HEK293 (cell line): Measurements from ENCODE around the gene DCLK1.
A peak's percentile ranks its signal among the peaks of the same experiment; 100 is the strongest.

ENCODE experiments used
- CTCF ChIA-PET: fragments of 350-600 bp; formaldehyde crosslinking; extraction: SDS; loops from one replicate; lab custom pipeline; 2021; ENCODE audit warnings: antibody characterized with exemption; lab: Yijun Ruan, JAX
- POLR2A ChIA-PET: fragments of 300-600 bp; formaldehyde crosslinking; extraction: SDS; loops from one replicate; lab custom pipeline; 2020; ENCODE audit warnings: antibody characterized with exemption, inconsistent platforms; lab: Yijun Ruan, JAX
- H3K27ac ChIP-seq: fragments of 200-500 bp; sonication (Bioruptor generic); 2 replicates; pipeline ENCODE4 v1.5.1; 2014; ENCODE audit warnings: low read depth, low read length, control low read depth, inconsistent platforms; ENCODE audit errors: extremely low read depth
- H3K36me3 ChIP-seq, 2 experiments: fragments of 200-500 bp in 1 of 2; sonication (Bioruptor generic) in 1 of 2; 1 replicate in 1 of 2; 2 replicates in 1 of 2; pipeline ENCODE4 v1.5.1; 2014 to 2017; ENCODE audit warnings: inconsistent platforms in 2 of 2, low read length in 2 of 2; ENCODE audit not compliant: control insufficient read depth in 2 of 2, insufficient read depth in 1 of 2
- H3K4me1 ChIP-seq: fragments of 200-500 bp; sonication (Bioruptor generic); 2 replicates; pipeline ENCODE4 v1.5.1; 2014; ENCODE audit warnings: mild to moderate bottlenecking, low read length, inconsistent platforms; ENCODE audit not compliant: control insufficient read depth, insufficient read depth
- H3K4me3 ChIP-seq: 2 replicates; pipeline ENCODE4 v1.5.1; 2011; ENCODE audit warnings: low read depth, mild to moderate bottlenecking, control low read depth, low read length, moderate library complexity
- H3K9me3 ChIP-seq: fragments of 200-500 bp; sonication (Bioruptor generic); 2 replicates; pipeline ENCODE4 v1.5.1; 2014; ENCODE audit warnings: low read depth, low read length, inconsistent platforms; ENCODE audit not compliant: control insufficient read depth, insufficient read depth
- KLF8 ChIP-seq: fragments of 450-650 bp; formaldehyde crosslinking; IDR thresholded peaks from 2 replicates; pipeline ENCODE4 v1.5.1; 2016; ENCODE audit warnings: missing biosample characterization, missing genetic modification characterization
- MZF1 ChIP-seq: fragments of 450-650 bp; formaldehyde crosslinking; IDR thresholded peaks from 2 replicates; pipeline ENCODE4 v1.5.1; 2017; ENCODE audit warnings: missing biosample characterization, missing genetic modification characterization, borderline replicate concordance
- OVOL3 ChIP-seq: fragments of 450-650 bp; formaldehyde crosslinking; IDR thresholded peaks from 2 replicates; pipeline ENCODE4 v1.5.1; 2016; ENCODE audit warnings: missing biosample characterization, missing genetic modification characterization
- SALL2 ChIP-seq: fragments of 450-650 bp; formaldehyde crosslinking; IDR thresholded peaks from 2 replicates; pipeline ENCODE4 v1.5.0; 2017; ENCODE audit warnings: missing biosample characterization, mild to moderate bottlenecking, missing genetic modification characterization, borderline replicate concordance
- SCRT1 ChIP-seq: fragments of 450-650 bp; formaldehyde crosslinking; IDR thresholded peaks from 2 replicates; pipeline ENCODE4 v1.5.1; 2016; ENCODE audit warnings: missing biosample characterization, missing genetic modification characterization, borderline replicate concordance
- WT1 ChIP-seq: fragments of 450-650 bp; formaldehyde crosslinking; IDR thresholded peaks from 2 replicates; pipeline ENCODE4 v1.5.1; 2016; ENCODE audit warnings: missing biosample characterization, missing genetic modification characterization
- YY2 ChIP-seq: fragments of 450-650 bp; formaldehyde crosslinking; IDR thresholded peaks from 2 replicates; pipeline ENCODE4 v1.5.1; 2016; ENCODE audit warnings: missing biosample characterization, missing genetic modification characterization
- ZBTB1 ChIP-seq: fragments of 450-650 bp; formaldehyde crosslinking; IDR thresholded peaks from 2 replicates; pipeline ENCODE4 v1.5.1; 2016; ENCODE audit warnings: missing biosample characterization, missing genetic modification characterization
- ZBTB21 ChIP-seq: fragments of 450-650 bp; formaldehyde crosslinking; IDR thresholded peaks from 2 replicates; pipeline ENCODE4 v1.5.1; 2017; ENCODE audit warnings: missing biosample characterization, missing genetic modification characterization
- ZBTB7A ChIP-seq: fragments of 450-650 bp; formaldehyde crosslinking; IDR thresholded peaks from 2 replicates; pipeline ENCODE4 v1.5.1; 2016; ENCODE audit warnings: low read depth, missing biosample characterization, missing genetic modification characterization
- ZNF10 ChIP-seq: fragments of 450-650 bp; formaldehyde crosslinking; IDR thresholded peaks from 2 replicates; pipeline ENCODE4 v1.5.1; 2017; ENCODE audit warnings: missing biosample characterization, missing genetic modification characterization
- ZNF121 ChIP-seq: fragments of 450-650 bp; formaldehyde crosslinking; IDR thresholded peaks from 2 replicates; pipeline ENCODE4 v1.5.1; 2016; ENCODE audit warnings: missing biosample characterization, missing genetic modification characterization
- ZNF214 ChIP-seq: fragments of 450-650 bp; formaldehyde crosslinking; IDR thresholded peaks from 2 replicates; pipeline ENCODE4 v1.5.1; 2017; ENCODE audit warnings: missing biosample characterization, mild to moderate bottlenecking, missing genetic modification characterization, borderline replicate concordance
- ZNF266 ChIP-seq: fragments of 450-650 bp; formaldehyde crosslinking; IDR thresholded peaks from 2 replicates; pipeline ENCODE4 v1.5.1; 2016; ENCODE audit warnings: missing biosample characterization, missing genetic modification characterization, low read depth
- ZNF324 ChIP-seq: fragments of 450-650 bp; formaldehyde crosslinking; IDR thresholded peaks from 2 replicates; pipeline ENCODE4 v1.5.1; 2016; ENCODE audit warnings: missing biosample characterization, missing genetic modification characterization
- ZNF426 ChIP-seq: fragments of 450-650 bp; formaldehyde crosslinking; IDR thresholded peaks from 2 replicates; pipeline ENCODE4 v1.5.1; 2017; ENCODE audit warnings: missing biosample characterization, missing genetic modification characterization, mild to moderate bottlenecking, inconsistent platforms, moderate library complexity
- ZNF514 ChIP-seq: fragments of 450-650 bp; formaldehyde crosslinking; IDR thresholded peaks from 2 replicates; pipeline ENCODE4 v1.5.1; 2016; ENCODE audit warnings: missing biosample characterization, missing genetic modification characterization
- ZNF585B ChIP-seq: fragments of 450-650 bp; formaldehyde crosslinking; IDR thresholded peaks from 2 replicates; pipeline ENCODE4 v1.5.1; 2016; ENCODE audit warnings: missing biosample characterization, missing genetic modification characterization
- ZNF600 ChIP-seq: fragments of 450-650 bp; formaldehyde crosslinking; IDR thresholded peaks from 2 replicates; pipeline ENCODE4 v1.5.1; 2016; ENCODE audit warnings: missing biosample characterization, missing genetic modification characterization
- ZNF623 ChIP-seq: fragments of 450-650 bp; formaldehyde crosslinking; IDR thresholded peaks from 2 replicates; pipeline ENCODE4 v1.5.1; 2016; ENCODE audit warnings: missing biosample characterization, missing genetic modification characterization
- ZNF658 ChIP-seq: fragments of 450-650 bp; formaldehyde crosslinking; IDR thresholded peaks from 2 replicates; pipeline ENCODE4; 2016; ENCODE audit warnings: missing biosample characterization, missing genetic modification characterization
- ZNF747 ChIP-seq: fragments of 450-650 bp; formaldehyde crosslinking; IDR thresholded peaks from 2 replicates; pipeline ENCODE4 v1.5.1; 2016; ENCODE audit warnings: missing biosample characterization, missing genetic modification characterization
- ZSCAN23 ChIP-seq: fragments of 450-650 bp; formaldehyde crosslinking; IDR thresholded peaks from 2 replicates; pipeline ENCODE4 v1.5.1; 2016; ENCODE audit warnings: missing biosample characterization, missing genetic modification characterization
- TF ChIP-seq, protein P1 (sequence below): fragments of 450-650 bp; formaldehyde crosslinking; IDR thresholded peaks from 2 replicates; pipeline ENCODE4 v1.5.1; 2016; ENCODE audit warnings: missing biosample characterization, missing genetic modification characterization
- TF ChIP-seq, protein P2 (sequence below): fragments of 450-650 bp; formaldehyde crosslinking; IDR thresholded peaks from 2 replicates; pipeline ENCODE4 v1.5.1; 2017; ENCODE audit warnings: missing biosample characterization, missing genetic modification characterization
- TF ChIP-seq, protein P3 (sequence below): fragments of 450-650 bp; formaldehyde crosslinking; IDR thresholded peaks from 2 replicates; pipeline ENCODE4 v1.5.1; 2016; ENCODE audit warnings: missing biosample characterization, missing genetic modification characterization
- TF ChIP-seq, protein P4 (sequence below): fragments of 450-650 bp; formaldehyde crosslinking; IDR thresholded peaks from 2 replicates; pipeline ENCODE4 v1.5.1; 2017; ENCODE audit warnings: missing biosample characterization, missing genetic modification characterization

Gene DCLK1

DNA sequence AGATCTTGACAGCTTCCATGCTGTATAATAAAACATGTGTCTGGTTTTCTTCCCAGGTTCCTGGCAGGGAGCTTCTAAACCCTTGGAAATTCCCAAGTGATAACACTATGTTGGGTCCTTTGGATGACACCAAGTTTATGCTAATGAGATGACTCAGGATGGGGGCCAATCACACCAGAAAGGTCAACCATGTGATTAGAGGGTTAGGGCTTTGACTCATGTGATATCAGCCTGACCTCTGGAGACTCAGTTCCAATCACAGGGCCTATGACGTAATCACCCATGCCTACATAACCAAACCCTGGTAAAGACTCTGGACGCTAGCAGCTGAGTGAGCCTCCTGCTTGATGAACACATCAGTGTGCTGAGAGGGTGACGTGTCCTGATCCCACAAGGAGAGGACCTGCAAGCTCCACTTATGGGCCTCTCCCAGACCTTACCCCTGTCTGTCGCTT is 203.6 kb downstream of the DCLK1 start (continued):
- TF ChIP-seq, protein P1, sequence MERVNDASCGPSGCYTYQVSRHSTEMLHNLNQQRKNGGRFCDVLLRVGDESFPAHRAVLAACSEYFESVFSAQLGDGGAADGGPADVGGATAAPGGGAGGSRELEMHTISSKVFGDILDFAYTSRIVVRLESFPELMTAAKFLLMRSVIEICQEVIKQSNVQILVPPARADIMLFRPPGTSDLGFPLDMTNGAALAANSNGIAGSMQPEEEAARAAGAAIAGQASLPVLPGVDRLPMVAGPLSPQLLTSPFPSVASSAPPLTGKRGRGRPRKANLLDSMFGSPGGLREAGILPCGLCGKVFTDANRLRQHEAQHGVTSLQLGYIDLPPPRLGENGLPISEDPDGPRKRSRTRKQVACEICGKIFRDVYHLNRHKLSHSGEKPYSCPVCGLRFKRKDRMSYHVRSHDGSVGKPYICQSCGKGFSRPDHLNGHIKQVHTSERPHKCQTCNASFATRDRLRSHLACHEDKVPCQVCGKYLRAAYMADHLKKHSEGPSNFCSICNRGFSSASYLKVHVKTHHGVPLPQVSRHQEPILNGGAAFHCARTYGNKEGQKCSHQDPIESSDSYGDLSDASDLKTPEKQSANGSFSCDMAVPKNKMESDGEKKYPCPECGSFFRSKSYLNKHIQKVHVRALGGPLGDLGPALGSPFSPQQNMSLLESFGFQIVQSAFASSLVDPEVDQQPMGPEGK (tag by site-specific recombination): no peak
- TF ChIP-seq ZBTB21 (tag by site-specific recombination) (peak; percentile 51; the same call in 1 of the 2 replicates), MZF1 (tag by site-specific recombination) (no peak), ZBTB1 (tag by site-specific recombination) (no peak), ZNF747 (tag by site-specific recombination) (no peak), ZNF585B (no peak), ZNF623 (no peak), ZNF658 (tag by site-specific recombination) (no peak), ZSCAN23 (tag by site-specific recombination) (peak; percentile 23; the same call in 1 of the 2 replicates), KLF8 (tag by site-specific recombination) (no peak)
- TF ChIP-seq, protein P2, sequence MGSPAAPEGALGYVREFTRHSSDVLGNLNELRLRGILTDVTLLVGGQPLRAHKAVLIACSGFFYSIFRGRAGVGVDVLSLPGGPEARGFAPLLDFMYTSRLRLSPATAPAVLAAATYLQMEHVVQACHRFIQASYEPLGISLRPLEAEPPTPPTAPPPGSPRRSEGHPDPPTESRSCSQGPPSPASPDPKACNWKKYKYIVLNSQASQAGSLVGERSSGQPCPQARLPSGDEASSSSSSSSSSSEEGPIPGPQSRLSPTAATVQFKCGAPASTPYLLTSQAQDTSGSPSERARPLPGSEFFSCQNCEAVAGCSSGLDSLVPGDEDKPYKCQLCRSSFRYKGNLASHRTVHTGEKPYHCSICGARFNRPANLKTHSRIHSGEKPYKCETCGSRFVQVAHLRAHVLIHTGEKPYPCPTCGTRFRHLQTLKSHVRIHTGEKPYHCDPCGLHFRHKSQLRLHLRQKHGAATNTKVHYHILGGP (tag by site-specific recombination): no peak

DNA sequence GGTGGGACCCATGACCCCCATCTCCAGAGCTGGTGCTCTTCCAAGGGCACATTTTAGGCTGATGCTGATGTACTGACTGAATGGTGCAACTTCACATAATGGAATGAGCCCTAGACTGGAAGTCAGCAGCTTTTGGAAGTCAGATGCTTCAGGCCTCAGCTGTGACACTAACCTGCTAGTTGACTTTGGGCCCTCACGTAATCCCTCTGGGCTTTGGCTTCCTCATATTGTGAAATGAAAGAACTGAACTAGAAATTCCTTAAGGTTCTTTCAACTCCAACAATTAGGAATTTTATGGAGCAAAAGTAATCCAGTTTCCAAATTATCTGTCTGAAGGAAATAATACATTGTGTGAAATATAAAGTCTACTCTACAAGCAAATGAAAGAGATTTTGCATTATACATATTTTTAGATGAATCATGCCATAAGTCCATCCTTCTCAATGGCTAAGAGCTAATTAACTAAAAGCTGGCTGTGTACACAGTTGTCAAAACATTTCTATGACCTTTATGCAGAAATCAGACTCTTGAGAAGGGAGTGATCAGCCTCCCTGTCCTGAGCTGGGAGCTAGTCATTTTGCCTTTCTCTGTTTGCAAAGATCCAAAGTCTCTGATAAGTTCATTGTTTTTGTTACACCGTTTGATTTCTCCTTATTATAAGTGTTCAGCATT is 204.2 kb downstream of the DCLK1 start:
- ChIA-PET POLR2A (no interaction called here), CTCF (no interaction called here)
- Histone ChIP-seq H3K27ac (no peak overlapping the region), H3K4me3 (no peak overlapping the region), H3K9me3 (no peaks in the 10 kb centered on the region), H3K36me3 (no peaks in the 10 kb centered on the region), H3K4me1 (no peaks in the 10 kb centered on the region)
- TF ChIP-seq ZNF266: no peak
- no peak for TF ChIP-seq SALL2 (tag by site-specific recombination)
- TF ChIP-seq WT1 (tag by site-specific recombination): peak; percentile 93
- no peak for TF ChIP-seq SCRT1 (tag by site-specific recombination)

DNA sequence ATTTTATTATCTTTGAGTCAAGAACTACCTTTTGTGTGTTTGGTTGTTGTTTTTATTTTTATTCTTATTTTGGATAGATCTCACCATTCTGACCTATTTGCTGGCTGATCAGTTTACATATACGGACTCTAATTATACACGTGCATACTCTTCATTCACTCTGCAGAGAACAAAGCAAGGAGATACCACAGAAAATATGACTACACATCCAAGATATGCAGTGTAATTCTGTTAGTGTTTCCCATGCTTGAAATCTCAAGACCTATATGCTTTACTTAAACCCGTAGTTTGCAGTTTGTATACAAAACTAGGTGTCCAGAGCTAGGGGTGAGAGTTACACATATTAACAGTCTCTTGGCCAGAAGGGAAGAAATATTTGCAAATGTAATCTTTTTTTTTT is 205.5 kb downstream of the DCLK1 start:
- POLR2A ChIA-PET: interaction anchor here (0.6 kb wide), 1 partner anchor 179 kb away, joined by 3 read pairs; no protein-coding TSS in a partner anchor
- no peaks in the 10 kb centered on the region for H3K4me1 ChIP-seq
- H3K9me3 ChIP-seq: no peaks in the 10 kb centered on the region
- no peaks in the 10 kb centered on the region for H3K36me3 ChIP-seq
- CTCF ChIA-PET: no interaction called here
- H3K4me3 ChIP-seq: no peak overlapping the region
- H3K27ac ChIP-seq: no peak overlapping the region
- TF ChIP-seq ZBTB7A (tag by site-specific recombination): no peak
- no peak for TF ChIP-seq ZNF514 (tag by site-specific recombination)
- no peak for TF ChIP-seq ZNF324 (tag by site-specific recombination)
- no peak for TF ChIP-seq ZNF426
- TF ChIP-seq ZNF214 (tag by site-specific recombination): no peak
- no peak for TF ChIP-seq ZNF121 (tag by site-specific recombination)
- TF ChIP-seq ZNF10 (tag by site-specific recombination): no peak
- TF ChIP-seq, protein P3, sequence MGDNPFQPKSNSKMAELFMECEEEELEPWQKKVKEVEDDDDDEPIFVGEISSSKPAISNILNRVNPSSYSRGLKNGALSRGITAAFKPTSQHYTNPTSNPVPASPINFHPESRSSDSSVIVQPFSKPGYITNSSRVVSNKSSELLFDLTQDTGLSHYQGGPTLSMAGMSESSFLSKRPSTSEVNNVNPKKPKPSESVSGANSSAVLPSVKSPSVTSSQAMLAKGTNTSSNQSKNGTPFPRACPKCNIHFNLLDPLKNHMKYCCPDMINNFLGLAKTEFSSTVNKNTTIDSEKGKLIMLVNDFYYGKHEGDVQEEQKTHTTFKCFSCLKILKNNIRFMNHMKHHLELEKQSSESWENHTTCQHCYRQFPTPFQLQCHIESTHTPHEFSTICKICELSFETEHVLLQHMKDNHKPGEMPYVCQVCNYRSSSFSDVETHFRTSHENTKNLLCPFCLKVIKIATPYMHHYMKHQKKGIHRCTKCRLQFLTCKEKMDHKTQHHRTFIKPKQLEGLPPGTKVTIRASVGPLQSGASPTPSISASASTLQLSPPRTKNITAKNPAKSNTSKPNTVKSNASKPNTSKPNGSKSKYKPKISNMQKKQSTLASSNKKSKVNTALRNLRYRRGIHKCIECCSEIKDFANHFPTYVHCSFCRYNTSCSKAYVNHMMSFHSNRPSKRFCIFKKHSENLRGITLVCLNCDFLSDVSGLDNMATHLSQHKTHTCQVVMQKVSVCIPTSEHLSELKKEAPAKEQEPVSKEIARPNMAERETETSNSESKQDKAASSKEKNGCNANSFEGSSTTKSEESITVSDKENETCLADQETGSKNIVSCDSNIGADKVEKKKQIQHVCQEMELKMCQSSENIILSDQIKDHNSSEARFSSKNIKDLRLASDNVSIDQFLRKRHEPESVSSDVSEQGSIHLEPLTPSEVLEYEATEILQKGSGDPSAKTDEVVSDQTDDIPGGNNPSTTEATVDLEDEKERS: no peak
- TF ChIP-seq YY2 (tag by site-specific recombination): no peak
- TF ChIP-seq OVOL3 (tag by site-specific recombination): no peak
- no peak for TF ChIP-seq ZNF600 (tag by site-specific recombination)
- TF ChIP-seq, protein P4, sequence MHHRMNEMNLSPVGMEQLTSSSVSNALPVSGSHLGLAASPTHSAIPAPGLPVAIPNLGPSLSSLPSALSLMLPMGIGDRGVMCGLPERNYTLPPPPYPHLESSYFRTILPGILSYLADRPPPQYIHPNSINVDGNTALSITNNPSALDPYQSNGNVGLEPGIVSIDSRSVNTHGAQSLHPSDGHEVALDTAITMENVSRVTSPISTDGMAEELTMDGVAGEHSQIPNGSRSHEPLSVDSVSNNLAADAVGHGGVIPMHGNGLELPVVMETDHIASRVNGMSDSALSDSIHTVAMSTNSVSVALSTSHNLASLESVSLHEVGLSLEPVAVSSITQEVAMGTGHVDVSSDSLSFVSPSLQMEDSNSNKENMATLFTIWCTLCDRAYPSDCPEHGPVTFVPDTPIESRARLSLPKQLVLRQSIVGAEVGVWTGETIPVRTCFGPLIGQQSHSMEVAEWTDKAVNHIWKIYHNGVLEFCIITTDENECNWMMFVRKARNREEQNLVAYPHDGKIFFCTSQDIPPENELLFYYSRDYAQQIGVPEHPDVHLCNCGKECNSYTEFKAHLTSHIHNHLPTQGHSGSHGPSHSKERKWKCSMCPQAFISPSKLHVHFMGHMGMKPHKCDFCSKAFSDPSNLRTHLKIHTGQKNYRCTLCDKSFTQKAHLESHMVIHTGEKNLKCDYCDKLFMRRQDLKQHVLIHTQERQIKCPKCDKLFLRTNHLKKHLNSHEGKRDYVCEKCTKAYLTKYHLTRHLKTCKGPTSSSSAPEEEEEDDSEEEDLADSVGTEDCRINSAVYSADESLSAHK (tag by site-specific recombination): no peak
